ELF-1 (cell line): ENCODE measurements around the gene PCDHGB5.
"Not testable (repeated sequence)": the region's sequence is repeated elsewhere in the genome, so short reads cannot be mapped to it uniquely, and the experiment has no call there.

ENCODE experiments used
- DNase-seq: peaks from one replicate; pipeline ENCODE4 v3.0.0-alpha.2; 2016; ENCODE audit warnings: low read depth, low spot score

The PCDHGB5 gene

DNA sequence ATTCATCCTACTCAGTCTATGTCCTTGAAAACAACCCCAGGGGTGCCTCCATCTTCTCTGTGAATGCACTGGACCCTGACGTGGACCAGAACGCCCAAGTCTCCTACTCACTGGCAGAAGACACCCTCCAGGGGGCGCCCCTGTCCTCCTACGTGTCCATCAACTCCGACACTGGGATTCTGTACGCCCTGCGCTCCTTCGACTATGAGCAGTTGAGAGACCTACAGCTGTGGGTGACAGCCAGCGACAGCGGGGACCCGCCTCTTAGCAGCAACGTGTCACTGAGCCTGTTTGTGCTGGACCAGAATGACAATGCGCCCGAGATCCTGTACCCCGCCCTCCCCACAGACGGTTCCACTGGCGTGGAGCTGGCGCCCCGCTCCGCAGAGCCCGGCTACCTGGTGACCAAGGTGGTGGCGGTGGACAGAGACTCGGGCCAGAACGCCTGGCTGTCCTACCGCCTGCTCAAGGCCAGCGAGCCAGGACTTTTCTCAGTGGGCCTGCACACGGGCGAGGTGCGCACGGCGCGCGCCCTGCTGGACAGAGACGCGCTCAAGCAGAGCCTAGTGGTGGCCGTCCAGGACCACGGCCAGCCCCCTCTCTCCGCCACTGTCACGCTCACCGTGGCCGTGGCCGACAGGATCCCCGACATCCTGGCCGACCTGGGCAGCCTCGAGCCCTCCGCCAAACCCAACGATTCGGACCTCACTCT is 22.1 kb upstream of the PCDHGB5 start:
- not testable (repeated sequence) for DNase-seq

- peak; percentile 33 for DNase-seq
Observed at GRCh38 chr5:141382469-141383294, 15.1 kb upstream of the PCDHGB5 start, which contains the start of gene PCDHGA7. PCDHGA7 (plus strand) TSS chr5:141382742; CDS start chr5:141382900, 158 bp downstream.

- DNase-seq: no peak
Observed at GRCh38 chr5:141383345-141383744, 14.4 kb upstream of the PCDHGB5 start.

DNA sequence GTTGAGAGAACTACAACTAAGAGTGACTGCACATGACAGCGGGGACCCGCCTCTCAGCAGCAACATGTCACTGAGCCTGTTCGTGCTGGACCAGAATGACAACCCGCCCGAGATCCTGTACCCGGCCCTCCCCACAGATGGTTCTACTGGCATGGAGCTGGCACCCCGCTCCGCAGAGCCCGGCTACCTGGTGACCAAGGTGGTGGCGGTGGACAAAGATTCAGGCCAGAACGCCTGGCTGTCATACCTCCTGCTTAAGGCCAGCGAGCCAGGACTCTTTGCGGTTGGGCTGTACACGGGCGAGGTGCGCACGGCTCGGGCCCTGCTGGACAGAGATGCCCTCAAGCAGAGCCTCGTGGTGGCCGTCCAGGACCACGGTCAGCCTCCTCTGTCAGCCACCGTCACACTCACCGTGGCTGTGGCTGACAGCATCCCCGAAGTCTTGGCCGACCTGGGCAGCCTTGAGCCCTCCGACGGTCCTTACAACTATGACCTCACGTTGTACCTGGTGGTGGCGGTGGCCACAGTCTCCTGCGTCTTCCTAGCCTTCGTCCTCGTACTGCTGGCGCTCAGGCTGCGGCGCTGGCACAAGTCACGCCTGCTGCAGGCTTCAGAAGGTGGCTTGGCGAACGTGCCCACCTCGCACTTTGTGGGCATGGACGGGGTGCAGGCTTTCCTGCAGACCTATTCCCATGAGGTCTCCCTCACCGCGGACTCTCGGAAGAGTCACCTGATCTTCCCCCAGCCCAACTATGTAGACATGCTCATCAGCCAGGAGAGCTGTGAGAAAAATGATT is 13.1 kb upstream of the PCDHGB5 start:
- no peak for DNase-seq

DNA sequence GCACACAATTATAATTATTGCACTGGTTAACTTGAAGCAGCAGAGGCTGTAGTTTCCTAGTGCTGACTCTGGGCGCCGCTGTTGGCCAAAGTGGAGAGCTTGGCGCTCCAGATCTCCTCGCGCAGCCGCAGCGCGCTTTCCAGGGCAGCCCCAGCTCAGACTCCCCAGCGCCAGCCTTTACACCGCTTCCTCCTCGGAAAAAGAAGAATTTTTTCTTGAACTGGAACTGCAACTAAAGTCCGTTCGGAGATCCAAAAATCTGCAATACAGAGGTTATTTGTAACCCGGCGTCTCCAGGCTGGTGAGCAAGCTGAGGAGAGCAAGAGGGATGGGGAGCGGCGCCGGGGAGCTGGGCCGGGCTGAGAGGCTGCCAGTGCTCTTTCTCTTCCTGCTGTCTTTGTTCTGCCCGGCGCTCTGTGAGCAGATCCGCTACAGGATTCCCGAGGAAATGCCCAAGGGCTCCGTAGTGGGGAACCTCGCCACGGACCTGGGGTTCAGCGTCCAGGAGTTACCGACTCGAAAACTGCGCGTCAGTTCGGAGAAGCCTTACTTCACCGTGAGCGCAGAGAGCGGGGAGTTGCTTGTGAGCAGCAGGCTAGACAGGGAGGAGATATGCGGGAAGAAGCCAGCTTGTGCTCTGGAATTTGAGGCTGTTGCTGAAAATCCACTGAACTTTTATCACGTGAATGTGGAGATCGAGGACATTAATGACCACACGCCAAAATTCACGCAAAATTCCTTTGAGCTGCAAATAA is 10.0 kb upstream of the PCDHGB5 start, which contains the start of gene PCDHGB4:
Gene PCDHGB4 (plus strand): TSS at position 142 of the 755 bp plus-strand sequence. CDS start 187 bp downstream, at position 329.
- DNase-seq: peak; percentile 77

GRCh38 chr5:141388661-141389060 is 9.1 kb upstream of the PCDHGB5 start:
- no peak for DNase-seq

GRCh38 chr5:141389153-141390042 is 8.3 kb upstream of the PCDHGB5 start:
- DNase-seq: no peak

DNA sequence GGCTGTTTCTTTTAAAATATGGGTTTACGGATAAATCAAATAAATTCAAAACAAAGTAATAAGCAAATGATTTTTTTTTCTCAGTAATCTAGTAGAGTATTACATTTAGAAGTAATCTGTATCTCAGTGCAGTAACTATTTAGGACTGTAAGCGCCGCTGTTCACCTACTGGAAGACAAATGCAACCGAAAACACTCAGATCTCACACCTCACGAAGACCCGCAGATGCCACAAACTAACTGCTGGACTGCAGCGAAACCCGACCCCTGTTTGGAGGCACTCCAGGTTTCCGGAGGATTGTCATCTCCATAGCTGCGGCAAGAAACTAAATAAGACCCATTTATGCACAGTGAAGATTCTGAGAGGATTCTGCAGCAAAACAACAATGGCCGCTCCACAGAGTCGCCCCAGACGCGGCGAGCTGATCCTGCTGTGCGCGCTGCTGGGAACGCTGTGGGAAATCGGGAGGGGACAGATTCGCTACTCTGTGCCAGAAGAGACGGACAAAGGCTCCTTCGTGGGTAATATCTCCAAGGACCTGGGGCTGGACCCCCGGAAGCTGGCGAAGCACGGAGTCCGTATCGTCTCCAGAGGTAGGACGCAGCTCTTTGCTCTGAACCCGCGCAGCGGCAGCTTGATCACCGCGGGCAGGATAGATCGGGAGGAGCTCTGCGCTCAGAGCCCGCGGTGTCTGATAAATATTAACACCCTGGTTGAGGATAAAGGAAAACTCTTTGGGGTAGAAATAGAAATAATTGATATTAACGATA is 5.1 kb upstream of the PCDHGB5 start, which contains the start of gene PCDHGA8:
Gene PCDHGA8 (plus strand): TSS at position 205 of the 770 bp plus-strand sequence. CDS start 181 bp downstream, at position 386.
- no peak for DNase-seq

DNA sequence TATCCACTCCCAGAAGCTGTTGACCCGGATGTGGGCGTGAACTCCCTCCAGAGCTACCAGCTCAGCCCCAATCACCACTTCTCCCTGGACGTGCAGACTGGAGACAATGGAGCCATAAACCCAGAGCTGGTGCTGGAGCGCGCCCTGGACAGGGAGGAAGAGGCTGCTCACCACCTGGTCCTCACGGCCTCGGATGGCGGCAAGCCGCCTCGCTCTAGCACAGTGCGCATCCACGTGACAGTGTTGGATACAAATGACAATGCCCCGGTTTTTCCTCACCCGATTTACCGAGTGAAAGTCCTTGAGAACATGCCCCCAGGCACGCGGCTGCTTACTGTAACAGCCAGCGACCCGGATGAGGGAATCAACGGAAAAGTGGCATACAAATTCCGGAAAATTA is 4.5 kb upstream of the PCDHGB5 start:
- DNase-seq: no peak

DNA sequence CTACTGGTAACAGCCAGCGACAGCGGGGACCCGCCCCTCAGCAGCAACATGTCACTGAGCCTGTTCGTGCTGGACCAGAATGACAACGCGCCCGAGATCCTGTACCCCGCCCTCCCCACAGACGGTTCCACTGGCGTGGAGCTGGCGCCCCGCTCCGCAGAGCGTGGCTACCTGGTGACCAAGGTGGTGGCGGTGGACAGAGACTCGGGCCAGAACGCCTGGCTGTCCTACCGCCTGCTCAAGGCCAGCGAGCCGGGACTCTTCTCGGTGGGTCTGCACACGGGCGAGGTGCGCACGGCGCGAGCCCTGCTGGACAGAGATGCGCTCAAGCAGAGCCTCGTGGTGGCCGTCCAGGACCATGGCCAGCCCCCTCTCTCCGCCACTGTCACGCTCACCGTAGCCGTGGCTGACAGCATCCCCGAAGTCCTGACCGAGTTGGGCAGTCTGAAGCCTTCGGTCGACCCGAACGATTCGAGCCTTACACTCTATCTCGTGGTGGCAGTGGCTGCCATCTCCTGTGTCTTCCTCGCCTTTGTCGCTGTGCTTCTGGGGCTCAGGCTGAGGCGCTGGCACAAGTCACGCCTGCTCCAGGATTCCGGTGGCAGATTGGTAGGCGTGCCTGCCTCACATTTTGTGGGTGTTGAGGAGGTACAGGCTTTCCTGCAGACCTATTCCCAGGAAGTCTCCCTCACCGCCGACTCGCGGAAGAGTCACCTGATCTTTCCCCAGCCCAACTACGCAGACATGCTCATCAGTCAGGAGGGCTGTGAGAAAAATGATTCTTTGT is 3.2 kb upstream of the PCDHGB5 start:
- not testable (repeated sequence) for DNase-seq

- DNase-seq: no peak
Observed at GRCh38 chr5:141398608-141399007, 861 bp downstream of the PCDHGB5 start.

DNA sequence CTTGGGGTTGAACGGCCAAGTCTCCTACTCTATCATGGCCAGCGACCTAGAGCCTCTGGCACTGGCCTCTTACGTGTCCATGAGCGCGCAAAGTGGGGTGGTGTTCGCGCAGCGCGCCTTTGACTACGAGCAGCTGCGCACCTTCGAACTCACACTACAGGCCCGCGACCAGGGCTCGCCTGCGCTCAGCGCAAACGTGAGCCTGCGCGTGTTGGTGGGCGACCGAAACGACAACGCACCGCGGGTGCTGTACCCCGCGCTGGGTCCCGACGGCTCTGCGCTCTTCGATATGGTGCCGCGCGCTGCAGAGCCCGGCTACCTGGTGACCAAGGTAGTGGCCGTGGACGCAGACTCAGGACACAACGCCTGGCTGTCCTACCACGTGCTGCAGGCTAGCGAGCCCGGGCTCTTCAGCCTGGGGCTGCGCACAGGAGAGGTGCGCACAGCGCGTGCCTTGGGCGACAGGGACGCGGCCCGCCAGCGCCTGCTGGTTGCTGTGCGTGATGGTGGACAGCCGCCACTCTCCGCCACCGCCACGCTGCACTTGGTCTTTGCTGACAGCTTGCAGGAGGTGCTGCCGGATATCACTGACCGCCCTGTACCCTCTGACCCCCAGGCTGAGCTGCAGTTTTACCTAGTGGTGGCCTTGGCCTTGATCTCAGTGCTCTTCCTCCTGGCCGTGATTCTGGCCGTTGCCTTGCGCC is 2.0 kb downstream of the PCDHGB5 start:
- DNase-seq: no peak

DNA sequence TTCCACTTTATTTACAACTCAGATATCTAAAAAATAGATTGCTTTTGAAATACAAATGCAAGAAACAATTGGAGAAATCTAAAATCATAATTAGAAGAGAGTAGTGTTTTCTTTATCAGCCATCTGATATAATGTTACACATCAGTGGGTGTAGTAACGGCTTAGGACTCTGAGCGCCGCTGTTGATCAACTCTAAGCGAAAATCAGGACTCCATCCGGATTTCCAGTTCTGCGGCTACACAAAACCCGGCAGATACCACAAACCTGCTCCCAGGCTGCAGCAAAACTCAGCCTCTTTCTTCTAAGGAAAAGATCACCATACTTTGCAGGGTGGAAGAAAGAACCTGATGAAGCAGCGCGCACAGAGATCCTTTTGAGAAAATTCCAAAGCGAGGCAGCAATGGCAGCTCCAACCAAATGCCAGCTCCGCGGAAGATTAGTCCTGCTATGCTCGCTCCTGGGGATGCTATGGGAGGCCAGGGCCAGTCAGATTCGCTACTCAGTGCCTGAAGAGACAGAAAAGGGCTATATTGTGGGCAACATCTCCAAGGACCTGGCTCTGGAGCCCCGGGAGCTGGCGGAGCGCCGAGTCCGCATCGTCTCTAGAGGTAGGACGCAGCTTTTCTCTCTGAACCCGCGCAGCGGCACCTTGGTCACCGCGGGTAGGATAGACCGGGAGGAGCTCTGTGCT is 5.0 kb downstream of the PCDHGB5 start, which contains the start of gene PCDHGA9:
Gene PCDHGA9 (plus strand): TSS at position 226 of the 691 bp plus-strand sequence. CDS start 175 bp downstream, at position 401.
- no peak for DNase-seq

- DNase-seq: no peak
Observed at GRCh38 chr5:141403387-141403786, 5.6 kb downstream of the PCDHGB5 start.

DNA sequence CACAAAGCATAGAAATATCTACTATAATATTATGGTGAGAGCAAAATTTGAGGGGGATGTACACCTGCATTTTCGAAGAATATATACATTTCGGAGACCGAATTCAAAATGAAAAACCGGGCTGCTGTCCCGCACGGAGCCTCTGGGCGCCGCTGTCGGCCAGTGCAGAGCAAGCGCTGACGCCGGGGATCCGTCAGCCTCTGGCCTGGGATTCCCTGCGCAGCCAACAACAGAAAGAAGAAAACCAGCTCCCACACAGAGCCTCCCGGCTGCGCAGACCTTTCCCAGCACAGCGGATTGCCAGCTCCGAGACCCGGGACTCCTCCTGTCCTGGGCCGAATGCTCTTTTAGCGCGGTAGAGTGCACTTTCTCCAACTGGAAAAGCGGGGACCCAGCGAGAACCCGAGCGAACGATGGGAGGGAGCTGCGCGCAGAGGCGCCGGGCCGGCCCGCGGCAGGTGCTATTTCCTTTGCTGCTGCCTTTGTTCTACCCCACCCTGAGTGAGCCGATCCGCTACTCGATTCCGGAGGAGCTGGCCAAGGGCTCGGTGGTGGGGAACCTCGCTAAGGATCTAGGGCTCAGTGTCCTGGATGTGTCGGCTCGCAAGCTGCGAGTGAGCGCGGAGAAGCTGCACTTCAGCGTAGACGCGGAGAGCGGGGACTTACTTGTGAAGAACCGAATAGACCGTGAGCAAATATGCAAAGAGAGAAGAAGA is 10.2 kb downstream of the PCDHGB5 start, which contains the start of gene PCDHGB6:
Gene PCDHGB6 (plus strand): TSS at position 232 of the 716 bp plus-strand sequence. CDS start 182 bp downstream, at position 414.
- DNase-seq: peak; percentile 82
